ENCODE data around the gene GPR83. TPM values are rescaled to one million over a fixed set of nuclear protein-coding genes. Genes with fewer than 3 reads are reported as not detected.

GPR83 gene
- total RNA-seq, 1 donor from 2014 or later: 0.14 TPM

- Histone ChIP-seq H3K4me1 (ENCODE audit: insufficient read depth, low read length) (no peaks in the 10 kb centered on the region), H3K9ac (ENCODE audit: low read length) (no peak overlapping the region), H3K27ac (ENCODE audit: low read depth, low read length) (no peak overlapping the region), H3K4me3 (ENCODE audit: insufficient read depth, low read depth, low read length) (no peak overlapping the region), H2AFZ (ENCODE audit: low read depth, low read length) (no peak overlapping the region), H3K36me3 (ENCODE audit: insufficient read depth, low read length) (no peaks in the 10 kb centered on the region), H3K79me2 (ENCODE audit: insufficient read depth, low read length) (no peaks in the 10 kb centered on the region), H3K27me3 (ENCODE audit: insufficient read depth, low read length) (no peaks in the 10 kb centered on the region), H4K20me1 (ENCODE audit: insufficient read depth, low read length) (no peaks in the 10 kb centered on the region), H3K4me2 (ENCODE audit: low read length) (no peak overlapping the region), H3K9me3 (ENCODE audit: insufficient read depth, low read depth, low read length) (no peaks in the 10 kb centered on the region)
- peaks cover 4% of the 10 kb centered on the region for H3K9me3 Mint-ChIP-seq (ENCODE audit: unreplicated experiment)
- FAIRE-seq (no peak), DNase-seq (ENCODE audit: low read depth) (no peak)
- no peaks in the 10 kb centered on the region for H3K36me3 Mint-ChIP-seq (ENCODE audit: low read depth, unreplicated experiment)
- no peaks in the 10 kb centered on the region for H3K27me3 Mint-ChIP-seq (ENCODE audit: low read depth, unreplicated experiment)
- H3K4me1 Mint-ChIP-seq (ENCODE audit: low read depth, unreplicated experiment): peaks cover 6% of the 10 kb centered on the region
- no peak overlapping the region for H3K4me3 Mint-ChIP-seq (ENCODE audit: unreplicated experiment)
- TF ChIP-seq CTCF (IDR thresholded peaks at IDR 0.05; ENCODE audit: insufficient read depth, low read depth, low read length): no peak
- TF ChIP-seq EZH2 (IDR thresholded peaks at IDR 0.05; ENCODE audit: insufficient read depth, low read length): no peak
- no peak overlapping the region for H3K27ac Mint-ChIP-seq (ENCODE audit: unreplicated experiment)
Observed at GRCh38 chr11:94343495-94343894, 57.7 kb downstream of the GPR83 start.

GRCh38 chr11:94342250-94342649, 59.0 kb downstream of the GPR83 start:
- Histone ChIP-seq H3K27ac (ENCODE audit: low read depth, low read length) (no peak overlapping the region), H3K27me3 (ENCODE audit: insufficient read depth, low read length) (no peaks in the 10 kb centered on the region), H3K36me3 (ENCODE audit: insufficient read depth, low read length) (no peaks in the 10 kb centered on the region), H3K79me2 (ENCODE audit: insufficient read depth, low read length) (no peaks in the 10 kb centered on the region), H3K9ac (ENCODE audit: low read length) (no peak overlapping the region), H3K4me1 (ENCODE audit: insufficient read depth, low read length) (no peaks in the 10 kb centered on the region), H4K20me1 (ENCODE audit: insufficient read depth, low read length) (no peaks in the 10 kb centered on the region), H2AFZ (ENCODE audit: low read depth, low read length) (no peak overlapping the region), H3K4me2 (ENCODE audit: low read length) (no peak overlapping the region), H3K9me3 (ENCODE audit: insufficient read depth, low read depth, low read length) (no peaks in the 10 kb centered on the region), H3K4me3 (ENCODE audit: insufficient read depth, low read depth, low read length) (no peak overlapping the region)
- Mint-ChIP-seq H3K9me3 (ENCODE audit: unreplicated experiment) (peaks cover under 1% of the 10 kb centered on the region), H3K4me1 (ENCODE audit: low read depth, unreplicated experiment) (peaks cover 6% of the 10 kb centered on the region), H3K27ac (ENCODE audit: unreplicated experiment) (no peak overlapping the region), H3K4me3 (ENCODE audit: unreplicated experiment) (no peak overlapping the region), H3K36me3 (ENCODE audit: low read depth, unreplicated experiment) (no peaks in the 10 kb centered on the region), H3K27me3 (ENCODE audit: low read depth, unreplicated experiment) (no peaks in the 10 kb centered on the region)
- FAIRE-seq: no peak
- TF ChIP-seq CTCF (IDR thresholded peaks at IDR 0.05; ENCODE audit: insufficient read depth, low read depth, low read length) (no peak), EZH2 (IDR thresholded peaks at IDR 0.05; ENCODE audit: insufficient read depth, low read length) (no peak)
- DNase-seq (ENCODE audit: low read depth): no peak

GRCh38 chr11:94338651-94339050, 62.6 kb downstream of the GPR83 start:
- H3K27me3 ChIP-seq (ENCODE audit: insufficient read depth, low read length): no peaks in the 10 kb centered on the region
- H4K20me1 ChIP-seq (ENCODE audit: insufficient read depth, low read length): no peaks in the 10 kb centered on the region
- H3K4me1 Mint-ChIP-seq (ENCODE audit: low read depth, unreplicated experiment): no peaks in the 10 kb centered on the region
- H3K36me3 Mint-ChIP-seq (ENCODE audit: low read depth, unreplicated experiment): no peaks in the 10 kb centered on the region
- no peak overlapping the region for H3K4me2 ChIP-seq (ENCODE audit: low read length)
- H3K4me1 ChIP-seq (ENCODE audit: insufficient read depth, low read length): no peaks in the 10 kb centered on the region
- FAIRE-seq (no peak), DNase-seq (ENCODE audit: low read depth) (no peak)
- H3K4me3 Mint-ChIP-seq (ENCODE audit: unreplicated experiment): no peak overlapping the region
- H3K4me3 ChIP-seq (ENCODE audit: insufficient read depth, low read depth, low read length): no peak overlapping the region
- no peak overlapping the region for H3K27ac ChIP-seq (ENCODE audit: low read depth, low read length)
- no peaks in the 10 kb centered on the region for H3K36me3 ChIP-seq (ENCODE audit: insufficient read depth, low read length)
- no peaks in the 10 kb centered on the region for H3K9me3 Mint-ChIP-seq (ENCODE audit: unreplicated experiment)
- H3K79me2 ChIP-seq (ENCODE audit: insufficient read depth, low read length): no peaks in the 10 kb centered on the region
- H3K27ac Mint-ChIP-seq (ENCODE audit: unreplicated experiment): no peak overlapping the region
- TF ChIP-seq CTCF (IDR thresholded peaks at IDR 0.05; ENCODE audit: insufficient read depth, low read depth, low read length) (no peak), EZH2 (IDR thresholded peaks at IDR 0.05; ENCODE audit: insufficient read depth, low read length) (no peak)
- no peak overlapping the region for H3K9ac ChIP-seq (ENCODE audit: low read length)
- no peaks in the 10 kb centered on the region for H3K9me3 ChIP-seq (ENCODE audit: insufficient read depth, low read depth, low read length)
- no peak overlapping the region for H2AFZ ChIP-seq (ENCODE audit: low read depth, low read length)
- H3K27me3 Mint-ChIP-seq (ENCODE audit: low read depth, unreplicated experiment): no peaks in the 10 kb centered on the region
